Loucy (cell line): ENCODE data around the gene PPFIA3.

Experiments used
- EZH2phosphoT487 ChIP-seq: fragments of 200-600 bp; IDR thresholded peaks from 2 replicates; pipeline ENCODE4 v1.6.1; 2018; ENCODE audit warnings: antibody characterized with exemption, mild to moderate bottlenecking, moderate library complexity, borderline replicate concordance
- TF ChIP-seq, protein P1 (sequence below): fragments of 200-600 bp; sonication (generic); conservative IDR thresholded peaks from 2 replicates; pipeline ENCODE4 v1.5.1; 2014; ENCODE audit warnings: mild to moderate bottlenecking, antibody characterized with exemption, low read length

DNA sequence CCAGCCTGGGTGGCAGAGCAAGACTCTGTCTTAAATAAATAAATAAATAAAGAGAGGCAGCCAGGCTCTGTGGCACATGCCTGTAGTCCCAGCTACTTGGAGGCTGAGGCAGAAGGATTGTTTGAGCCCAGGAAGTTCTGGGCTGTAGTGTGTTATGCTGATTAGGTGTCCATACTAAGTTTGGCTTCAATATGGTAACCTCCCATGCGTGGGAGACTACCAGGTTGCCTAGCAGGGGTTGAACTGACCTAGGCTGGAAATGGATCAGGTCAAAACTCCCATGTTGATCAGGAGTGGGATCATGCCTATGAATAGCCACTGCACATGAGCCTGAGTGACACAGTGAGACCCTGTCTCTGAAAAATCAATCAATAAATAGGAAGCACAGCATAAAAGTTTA is 38.1 kb upstream of the PPFIA3 start:
- TF ChIP-seq, protein P1, sequence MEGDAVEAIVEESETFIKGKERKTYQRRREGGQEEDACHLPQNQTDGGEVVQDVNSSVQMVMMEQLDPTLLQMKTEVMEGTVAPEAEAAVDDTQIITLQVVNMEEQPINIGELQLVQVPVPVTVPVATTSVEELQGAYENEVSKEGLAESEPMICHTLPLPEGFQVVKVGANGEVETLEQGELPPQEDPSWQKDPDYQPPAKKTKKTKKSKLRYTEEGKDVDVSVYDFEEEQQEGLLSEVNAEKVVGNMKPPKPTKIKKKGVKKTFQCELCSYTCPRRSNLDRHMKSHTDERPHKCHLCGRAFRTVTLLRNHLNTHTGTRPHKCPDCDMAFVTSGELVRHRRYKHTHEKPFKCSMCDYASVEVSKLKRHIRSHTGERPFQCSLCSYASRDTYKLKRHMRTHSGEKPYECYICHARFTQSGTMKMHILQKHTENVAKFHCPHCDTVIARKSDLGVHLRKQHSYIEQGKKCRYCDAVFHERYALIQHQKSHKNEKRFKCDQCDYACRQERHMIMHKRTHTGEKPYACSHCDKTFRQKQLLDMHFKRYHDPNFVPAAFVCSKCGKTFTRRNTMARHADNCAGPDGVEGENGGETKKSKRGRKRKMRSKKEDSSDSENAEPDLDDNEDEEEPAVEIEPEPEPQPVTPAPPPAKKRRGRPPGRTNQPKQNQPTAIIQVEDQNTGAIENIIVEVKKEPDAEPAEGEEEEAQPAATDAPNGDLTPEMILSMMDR: no peak
- no peak for TF ChIP-seq EZH2phosphoT487
